ENCODE results near the gene SPSB4.

GRCh38 chr3:141115789-141116541, 64.8 kb downstream of the SPSB4 start:
- no peak for TF ChIP-seq CTCF (conservative IDR thresholded peaks at IDR 0.05 in 1 of 2, IDR thresholded peaks at IDR 0.05 in 1 of 2; ENCODE audit: low read depth in 1 of 2, low read length in 2 of 2)
- TF ChIP-seq EZH2 (IDR thresholded peaks at IDR 0.05; ENCODE audit: low read length, missing control alignments), result no peak
